ENCODE measurements around the gene RHOJ.

DNA sequence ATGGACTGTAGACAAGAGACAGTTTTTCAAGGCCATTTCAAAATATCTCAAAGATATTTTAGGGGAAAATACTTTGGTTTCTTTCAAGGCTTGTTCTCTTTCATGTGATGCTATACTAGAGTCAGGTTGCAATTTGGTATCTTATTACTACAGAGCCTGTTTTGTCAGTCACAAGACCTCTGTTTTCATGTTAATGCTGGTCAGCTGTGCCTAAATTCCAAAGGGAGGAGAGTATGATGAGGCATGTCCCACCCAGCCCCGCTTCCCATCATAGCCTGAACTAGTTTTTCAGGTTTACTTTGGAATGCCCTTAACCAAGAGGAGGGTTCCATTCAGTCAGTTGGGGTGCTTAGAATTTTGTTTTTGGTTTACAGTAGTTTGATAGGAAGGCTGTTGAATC is 61.9 kb downstream of the RHOJ start:
- TF ChIP-seq, protein P1, sequence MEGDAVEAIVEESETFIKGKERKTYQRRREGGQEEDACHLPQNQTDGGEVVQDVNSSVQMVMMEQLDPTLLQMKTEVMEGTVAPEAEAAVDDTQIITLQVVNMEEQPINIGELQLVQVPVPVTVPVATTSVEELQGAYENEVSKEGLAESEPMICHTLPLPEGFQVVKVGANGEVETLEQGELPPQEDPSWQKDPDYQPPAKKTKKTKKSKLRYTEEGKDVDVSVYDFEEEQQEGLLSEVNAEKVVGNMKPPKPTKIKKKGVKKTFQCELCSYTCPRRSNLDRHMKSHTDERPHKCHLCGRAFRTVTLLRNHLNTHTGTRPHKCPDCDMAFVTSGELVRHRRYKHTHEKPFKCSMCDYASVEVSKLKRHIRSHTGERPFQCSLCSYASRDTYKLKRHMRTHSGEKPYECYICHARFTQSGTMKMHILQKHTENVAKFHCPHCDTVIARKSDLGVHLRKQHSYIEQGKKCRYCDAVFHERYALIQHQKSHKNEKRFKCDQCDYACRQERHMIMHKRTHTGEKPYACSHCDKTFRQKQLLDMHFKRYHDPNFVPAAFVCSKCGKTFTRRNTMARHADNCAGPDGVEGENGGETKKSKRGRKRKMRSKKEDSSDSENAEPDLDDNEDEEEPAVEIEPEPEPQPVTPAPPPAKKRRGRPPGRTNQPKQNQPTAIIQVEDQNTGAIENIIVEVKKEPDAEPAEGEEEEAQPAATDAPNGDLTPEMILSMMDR (IDR thresholded peaks at IDR 0.05; ENCODE audit: low read depth, low read length), result no peak
- no peak for TF ChIP-seq POLR2A (IDR thresholded peaks at IDR 0.05; ENCODE audit: extremely low read depth, insufficient read length)
